ENCODE results near the gene FNIP1.

- no peak for TF ChIP-seq CTCF (IDR thresholded peaks at IDR 0.05)
- TF ChIP-seq EP300 (IDR thresholded peaks at IDR 0.05): no peak
These were observed 15.7 kb upstream of the FNIP1 start for GRCh38 chr5:131812371-131813160.

All from stomach (tissue), 4 donors.